ENCODE data around the gene SMAD4. TPM values are rescaled to one million over a fixed set of nuclear protein-coding genes. Genes with fewer than 3 reads are reported as not detected.
A peak's percentile ranks its signal among the peaks of the same experiment; 100 is the strongest.
"Not testable (repeated sequence)": the region's sequence is repeated elsewhere in the genome, so short reads cannot be mapped to it uniquely, and the experiment has no call there.

SMAD4 gene
- polyA plus RNA-seq, 3 donors = 21.0 to 34.0 (median 29.1) TPM

DNA sequence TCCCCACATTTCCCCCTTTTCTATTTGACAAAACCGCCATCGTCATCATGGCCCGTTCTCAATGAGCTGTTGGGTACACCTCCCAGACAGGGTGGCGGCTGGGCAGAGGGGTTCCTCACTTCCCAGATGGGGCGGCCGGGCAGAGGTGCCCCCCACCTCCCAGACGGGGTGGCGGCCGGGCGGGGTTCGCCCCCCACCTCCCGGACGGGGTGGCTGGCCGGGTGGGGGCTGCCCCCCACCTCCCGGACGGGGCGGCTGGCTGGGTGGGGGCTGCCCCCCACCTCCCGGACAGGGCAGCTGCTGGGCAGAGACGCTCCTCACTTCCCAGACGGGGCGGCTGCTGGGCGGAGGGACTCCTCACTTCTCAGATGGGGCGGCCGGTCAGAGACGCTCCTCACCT is 87.0 kb downstream of the SMAD4 start:
- H2AFZ ChIP-seq (ENCODE audit: insufficient read depth, low read depth, low read length, poor library complexity, severe bottlenecking); H3K36me3 ChIP-seq (replicated peaks in 1 of 2; ENCODE audit: control insufficient read depth in 1 of 2, insufficient read depth in 2 of 2, low read length in 2 of 2); DNase-seq; H3K27ac ChIP-seq (ENCODE audit: low read depth in 1 of 2, low read length in 2 of 2); H3K27me3 Mint-ChIP-seq (ENCODE audit: low read depth in 3 of 3); H3K27ac Mint-ChIP-seq; H3K27me3 ChIP-seq (ENCODE audit: control insufficient read depth in 2 of 2, insufficient read depth in 2 of 2, low read length in 2 of 2); H3K9ac ChIP-seq (ENCODE audit: insufficient read depth, low read length, poor library complexity, severe bottlenecking); H3K4me3 Mint-ChIP-seq; H3K4me2 ChIP-seq (replicated peaks; ENCODE audit: extremely low read depth, low read length, poor library complexity, severe bottlenecking); H3K4me3 ChIP-seq (replicated peaks in 1 of 3; ENCODE audit: low read depth in 2 of 3, low read length in 3 of 3); H3K4me1 Mint-ChIP-seq; intact Hi-C loops (cut with micrococcal nuclease); H3K36me3 Mint-ChIP-seq; H3K4me1 ChIP-seq (ENCODE audit: control insufficient read depth in 1 of 2, insufficient read depth in 2 of 2, low read length in 2 of 2); H4K20me1 ChIP-seq (ENCODE audit: insufficient read depth, low read length); H3K79me2 ChIP-seq (ENCODE audit: insufficient read depth, low read length): not testable (repeated sequence)
- peaks cover 14 to 46% (median 28%) of the 10 kb centered on the region in 7 donors for H3K9me3 Mint-ChIP-seq
- WGBS (ENCODE audit: insufficient coverage) = 97% methylated on average over 6 of the region's 25 CpGs
- H3K9me3 ChIP-seq (replicated peaks in 1 of 2; ENCODE audit: control insufficient read depth in 1 of 2, insufficient read depth in 1 of 2, low read length in 2 of 2) = peaks cover 0 to 38% of the 10 kb centered on the region in 2 donors

DNA sequence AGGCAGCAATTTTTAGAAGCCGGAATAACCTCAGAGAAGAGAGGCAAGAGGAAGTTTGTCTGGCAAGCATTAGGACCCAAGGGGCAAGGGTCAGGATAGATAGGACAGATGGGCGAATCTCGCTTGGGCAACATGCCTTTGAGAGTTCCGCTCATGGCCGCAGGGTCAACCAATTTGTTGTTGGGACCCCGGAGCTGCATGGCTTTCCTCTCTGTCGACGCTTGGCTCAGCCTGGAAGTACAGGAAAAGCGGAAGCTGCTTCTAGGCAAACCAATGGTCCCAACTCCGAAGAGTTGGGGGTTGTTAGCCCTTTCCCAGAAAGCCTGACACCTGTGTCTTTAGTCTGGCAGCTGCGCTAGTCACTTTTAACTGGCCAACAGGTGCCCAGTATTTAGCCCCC is 89.5 kb downstream of the SMAD4 start:
- H3K4me3 ChIP-seq (replicated peaks in 1 of 3; ENCODE audit: low read depth in 2 of 3, low read length in 3 of 3); H3K27me3 ChIP-seq (ENCODE audit: control insufficient read depth in 2 of 2, insufficient read depth in 2 of 2, low read length in 2 of 2); H3K36me3 ChIP-seq (replicated peaks in 1 of 2; ENCODE audit: control insufficient read depth in 1 of 2, insufficient read depth in 2 of 2, low read length in 2 of 2); DNase-seq; H3K4me1 Mint-ChIP-seq; H3K36me3 Mint-ChIP-seq; H3K4me3 Mint-ChIP-seq; H2AFZ ChIP-seq (ENCODE audit: insufficient read depth, low read depth, low read length, poor library complexity, severe bottlenecking); H3K79me2 ChIP-seq (ENCODE audit: insufficient read depth, low read length); H3K4me1 ChIP-seq (ENCODE audit: control insufficient read depth in 1 of 2, insufficient read depth in 2 of 2, low read length in 2 of 2); H3K9ac ChIP-seq (ENCODE audit: insufficient read depth, low read length, poor library complexity, severe bottlenecking); H3K27ac ChIP-seq (ENCODE audit: low read depth in 1 of 2, low read length in 2 of 2); H3K4me2 ChIP-seq (replicated peaks; ENCODE audit: extremely low read depth, low read length, poor library complexity, severe bottlenecking); H4K20me1 ChIP-seq (ENCODE audit: insufficient read depth, low read length); intact Hi-C loops (cut with micrococcal nuclease); H3K27me3 Mint-ChIP-seq (ENCODE audit: low read depth in 3 of 3): not testable (repeated sequence)
- H3K9me3 ChIP-seq (replicated peaks in 1 of 2; ENCODE audit: control insufficient read depth in 1 of 2, insufficient read depth in 1 of 2, low read length in 2 of 2) = peaks cover 0 to 40% of the 10 kb centered on the region in 2 donors
- WGBS (ENCODE audit: insufficient coverage) = over 99% methylated on average over 11 of the region's 11 CpGs
- Mint-ChIP-seq H3K9me3 (peaks cover 12 to 60% (median 34%) of the 10 kb centered on the region in 7 donors), H3K27ac (peak overlapping the region in 1 of 7 donors; percentile 52)

DNA sequence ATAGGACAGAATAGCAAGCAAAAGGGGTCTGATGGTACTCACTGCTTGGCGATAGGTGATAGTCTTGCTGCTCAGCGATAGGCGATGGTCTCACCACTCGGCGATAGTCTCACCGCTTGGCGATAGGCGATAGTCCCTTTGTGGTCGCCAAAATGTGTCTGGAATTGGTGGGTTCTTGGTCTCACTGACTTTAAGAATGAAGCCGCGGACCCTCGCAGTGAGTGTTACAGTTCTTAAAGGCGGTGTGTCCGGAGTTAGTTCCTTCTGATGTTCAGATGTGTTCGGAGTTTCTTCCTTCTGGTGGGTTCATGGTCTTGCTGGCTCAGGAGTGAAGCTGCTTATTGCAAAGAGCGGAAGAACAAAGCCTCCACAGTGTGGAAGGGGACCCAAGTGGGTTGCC is 90.0 kb downstream of the SMAD4 start:
- H3K27ac ChIP-seq (ENCODE audit: low read depth in 1 of 2, low read length in 2 of 2); H3K79me2 ChIP-seq (ENCODE audit: insufficient read depth, low read length); H3K4me2 ChIP-seq (replicated peaks; ENCODE audit: extremely low read depth, low read length, poor library complexity, severe bottlenecking); H3K27ac Mint-ChIP-seq; H4K20me1 ChIP-seq (ENCODE audit: insufficient read depth, low read length); H3K36me3 Mint-ChIP-seq; H3K4me3 Mint-ChIP-seq; H3K36me3 ChIP-seq (replicated peaks in 1 of 2; ENCODE audit: control insufficient read depth in 1 of 2, insufficient read depth in 2 of 2, low read length in 2 of 2); H3K27me3 Mint-ChIP-seq (ENCODE audit: low read depth in 3 of 3); H2AFZ ChIP-seq (ENCODE audit: insufficient read depth, low read depth, low read length, poor library complexity, severe bottlenecking); H3K27me3 ChIP-seq (ENCODE audit: control insufficient read depth in 2 of 2, insufficient read depth in 2 of 2, low read length in 2 of 2); intact Hi-C loops (cut with micrococcal nuclease); H3K4me1 Mint-ChIP-seq; H3K4me1 ChIP-seq (ENCODE audit: control insufficient read depth in 1 of 2, insufficient read depth in 2 of 2, low read length in 2 of 2); H3K9ac ChIP-seq (ENCODE audit: insufficient read depth, low read length, poor library complexity, severe bottlenecking); DNase-seq; H3K4me3 ChIP-seq (replicated peaks in 1 of 3; ENCODE audit: low read depth in 2 of 3, low read length in 3 of 3): not testable (repeated sequence)
- WGBS (ENCODE audit: insufficient coverage) = 100% methylated on average over 15 of the region's 16 CpGs
- H3K9me3 Mint-ChIP-seq = peaks cover 12 to 60% (median 34%) of the 10 kb centered on the region in 7 donors
- H3K9me3 ChIP-seq (replicated peaks in 1 of 2; ENCODE audit: control insufficient read depth in 1 of 2, insufficient read depth in 1 of 2, low read length in 2 of 2) = peaks cover 0 to 40% of the 10 kb centered on the region in 2 donors
